Lung (tissue), 12 donors: Measurements from ENCODE around the gene XXYLT1. TPM values are rescaled to one million over a fixed set of nuclear protein-coding genes. Genes with fewer than 3 reads are reported as not detected.

ENCODE experiments used
- ATAC-seq: fragments of 200-7000 bp; cut with Tn5 transposase; one replicate; pipeline ENCODE4 v1.9.1; 2020; ENCODE audit warnings: moderate number of reproducible peaks; ENCODE audit not compliant: insufficient read depth, low FRiP score
- DNase-seq, 3 donors: peaks; one replicate each; pipeline ENCODE4 v3.0.0-alpha.2; 2013 to 2017
- H3K27ac ChIP-seq, 2 donors: one replicate each; pipeline ENCODE4 v1.5.1; 2013; ENCODE audit warnings: mild to moderate bottlenecking in 2 of 2, moderate library complexity in 2 of 2, control low read depth in 1 of 2, inconsistent platforms in 1 of 2, low read depth in 1 of 2, low read length in 1 of 2
- H3K27me3 ChIP-seq, 3 donors: one replicate each; pipeline ENCODE4 v1.5.1; 2013; ENCODE audit warnings: low read length in 2 of 3; ENCODE audit not compliant: control insufficient read depth in 3 of 3, insufficient read depth in 3 of 3
- H3K36me3 ChIP-seq, 4 donors: one replicate each; pipeline ENCODE4 v1.5.1; 2013; ENCODE audit warnings: low read length in 4 of 4, mild to moderate bottlenecking in 1 of 4, moderate library complexity in 1 of 4; ENCODE audit not compliant: control insufficient read depth in 4 of 4, insufficient read depth in 4 of 4
- H3K4me1 ChIP-seq, 5 donors: one replicate each; pipeline ENCODE4 v1.5.1; 2013; ENCODE audit warnings: low read length in 5 of 5, mild to moderate bottlenecking in 2 of 5, moderate library complexity in 1 of 5; ENCODE audit not compliant: control insufficient read depth in 5 of 5, insufficient read depth in 5 of 5
- H3K4me3 ChIP-seq: one replicate; pipeline ENCODE4 v1.5.1; 2013; ENCODE audit warnings: mild to moderate bottlenecking, control low read depth, moderate library complexity
- H3K9ac ChIP-seq, 2 donors: one replicate each; pipeline ENCODE4 v1.5.1; 2013; ENCODE audit warnings: low read length in 2 of 2, control low read depth in 1 of 2; ENCODE audit not compliant: insufficient read depth in 1 of 2
- H3K9me3 ChIP-seq, 4 donors: one replicate each; pipeline ENCODE4 v1.5.1; 2013; ENCODE audit warnings: low read length in 3 of 4, mild to moderate bottlenecking in 1 of 4, moderate library complexity in 1 of 4; ENCODE audit not compliant: control insufficient read depth in 4 of 4, insufficient read depth in 3 of 4
- WGBS, 2 donors: extraction: QIAGEN DNeasy Blood & Tissue Kit; methylation state at CpG; one replicate each; pipeline ENCODE4 v1.1.7; 2013; 5-methylcytosine and 5-hydroxymethylcytosine counted together
- polyA plus RNA-seq, 2 donors: library from polyadenylated mRNA; stranded (reverse); fragments of 200-250 nt; gene quantifications; one replicate each; pipeline ENCODE4 v1.2.1, GENCODE V29; 2013
- total RNA-seq, 2 donors: library from RNA; depleted of rRNA in 1 of 2; stranded (reverse); fragments of >200 nt in 1 of 2; gene quantifications; one replicate each; pipeline ENCODE4 v1.2.1, GENCODE V29; 2014 to 2021
- TF ChIP-seq, protein P1 (sequence below): IDR thresholded peaks from 2 replicates; pipeline ENCODE4 v1.5.1; 2012; ENCODE audit warnings: mild to moderate bottlenecking; ENCODE audit errors: control extremely low read depth, extremely low read depth
- donor health status: control.
- donor health status: control.
- donor health status: Bipolar disorder and iron deficiency.
- donor health status: healthy.
- donor health status: DM: yes; HTN: yes; CAD: no.

The XXYLT1 gene
- total and polyA plus RNA-seq, 4 donors = 4.7 to 15.4 (median 11.4) TPM

DNA sequence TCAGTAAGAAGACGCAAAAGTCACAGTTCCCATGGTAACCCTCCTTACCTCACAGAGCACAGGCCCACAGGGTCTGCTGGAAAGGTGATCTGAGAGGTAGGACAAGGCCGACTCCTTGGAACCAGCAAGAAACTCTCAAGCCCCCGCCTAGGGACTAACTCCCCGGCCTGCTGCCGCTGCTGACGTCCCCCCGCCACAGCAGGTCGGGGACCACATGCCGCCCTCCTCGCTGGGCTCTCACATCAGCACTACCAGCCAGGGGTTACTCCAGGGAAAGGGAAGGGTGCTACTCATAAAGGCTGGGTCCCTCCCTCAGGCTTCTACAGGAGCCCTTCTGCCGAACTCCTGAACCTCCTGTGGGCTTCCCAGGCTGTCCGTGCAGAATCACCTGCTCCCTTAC, 94.2 kb downstream of the XXYLT1 start:
- Histone ChIP-seq H3K36me3 (peaks cover 0 to 5% (median 0%) of the 10 kb centered on the region in 4 donors), H3K4me1 (peaks cover 7 to 35% (median 8%) of the 10 kb centered on the region in 5 donors), H3K4me3 (no peak overlapping the region), H3K27ac (no peak overlapping the region), H3K27me3 (no peaks in the 10 kb centered on the region), H3K9ac (no peak overlapping the region), H3K9me3 (no peaks in the 10 kb centered on the region)
- no peak for DNase-seq
- 97 to 98% methylated on average over 12 of the region's 12 CpGs for WGBS, 2 donors
- TF ChIP-seq, protein P1, sequence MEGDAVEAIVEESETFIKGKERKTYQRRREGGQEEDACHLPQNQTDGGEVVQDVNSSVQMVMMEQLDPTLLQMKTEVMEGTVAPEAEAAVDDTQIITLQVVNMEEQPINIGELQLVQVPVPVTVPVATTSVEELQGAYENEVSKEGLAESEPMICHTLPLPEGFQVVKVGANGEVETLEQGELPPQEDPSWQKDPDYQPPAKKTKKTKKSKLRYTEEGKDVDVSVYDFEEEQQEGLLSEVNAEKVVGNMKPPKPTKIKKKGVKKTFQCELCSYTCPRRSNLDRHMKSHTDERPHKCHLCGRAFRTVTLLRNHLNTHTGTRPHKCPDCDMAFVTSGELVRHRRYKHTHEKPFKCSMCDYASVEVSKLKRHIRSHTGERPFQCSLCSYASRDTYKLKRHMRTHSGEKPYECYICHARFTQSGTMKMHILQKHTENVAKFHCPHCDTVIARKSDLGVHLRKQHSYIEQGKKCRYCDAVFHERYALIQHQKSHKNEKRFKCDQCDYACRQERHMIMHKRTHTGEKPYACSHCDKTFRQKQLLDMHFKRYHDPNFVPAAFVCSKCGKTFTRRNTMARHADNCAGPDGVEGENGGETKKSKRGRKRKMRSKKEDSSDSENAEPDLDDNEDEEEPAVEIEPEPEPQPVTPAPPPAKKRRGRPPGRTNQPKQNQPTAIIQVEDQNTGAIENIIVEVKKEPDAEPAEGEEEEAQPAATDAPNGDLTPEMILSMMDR = no peak
- no peak for ATAC-seq

DNA sequence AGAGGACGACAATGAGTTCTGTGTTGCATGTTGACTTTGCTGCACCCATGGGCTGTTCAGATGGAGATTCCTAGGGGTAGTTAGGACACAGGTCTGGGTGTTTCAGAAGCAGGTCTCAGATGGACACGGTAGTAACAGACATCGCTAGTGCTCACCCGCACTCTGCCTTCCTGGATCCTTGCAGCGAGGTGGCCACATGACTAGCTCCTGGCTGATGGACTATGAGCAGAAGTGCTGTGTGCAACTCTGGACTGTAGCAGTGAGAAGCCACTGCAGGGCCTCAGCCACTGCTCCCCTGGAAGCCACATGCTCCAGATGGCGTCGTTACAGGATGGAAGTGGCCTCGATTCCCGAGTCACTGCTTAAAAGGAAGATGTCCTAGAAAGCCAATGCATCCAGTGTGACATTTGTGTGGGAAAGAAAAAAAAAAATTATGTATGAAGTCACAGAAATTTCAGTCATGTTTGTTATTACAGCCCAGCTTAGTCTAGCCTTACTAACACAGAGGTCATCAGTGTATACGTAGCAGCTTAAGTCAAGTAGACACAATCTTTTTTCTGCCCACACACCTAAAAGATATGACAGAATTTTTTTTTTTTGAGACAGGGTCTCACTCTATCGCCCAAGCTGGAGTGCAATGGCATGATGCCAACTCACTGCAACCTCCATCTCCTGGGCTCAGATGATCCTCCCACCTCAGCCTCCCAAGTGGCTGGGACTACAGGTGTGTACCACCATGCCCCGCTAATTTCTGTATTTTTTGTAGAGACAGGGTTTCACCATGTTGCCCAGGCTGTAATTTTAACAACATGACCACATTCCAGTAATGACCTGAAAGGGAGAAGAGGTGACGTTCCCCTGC, 95.3 kb downstream of the XXYLT1 start:
- TF ChIP-seq, protein P1 = no peak
- WGBS, 2 donors = 86 to 94% methylated on average over 13 of the region's 13 CpGs
- no peak overlapping the region for H3K9ac ChIP-seq
- peaks cover 0 to 5% (median 0%) of the 10 kb centered on the region in 4 donors for H3K36me3 ChIP-seq
- peaks cover 6 to 30% (median 10%) of the 10 kb centered on the region in 5 donors for H3K4me1 ChIP-seq
- no peaks in the 10 kb centered on the region for H3K27me3 ChIP-seq
- no peak overlapping the region for H3K27ac ChIP-seq
- H3K4me3 ChIP-seq = no peak overlapping the region
- H3K9me3 ChIP-seq = no peaks in the 10 kb centered on the region
- ATAC-seq (no peak), DNase-seq (no peak)

DNA sequence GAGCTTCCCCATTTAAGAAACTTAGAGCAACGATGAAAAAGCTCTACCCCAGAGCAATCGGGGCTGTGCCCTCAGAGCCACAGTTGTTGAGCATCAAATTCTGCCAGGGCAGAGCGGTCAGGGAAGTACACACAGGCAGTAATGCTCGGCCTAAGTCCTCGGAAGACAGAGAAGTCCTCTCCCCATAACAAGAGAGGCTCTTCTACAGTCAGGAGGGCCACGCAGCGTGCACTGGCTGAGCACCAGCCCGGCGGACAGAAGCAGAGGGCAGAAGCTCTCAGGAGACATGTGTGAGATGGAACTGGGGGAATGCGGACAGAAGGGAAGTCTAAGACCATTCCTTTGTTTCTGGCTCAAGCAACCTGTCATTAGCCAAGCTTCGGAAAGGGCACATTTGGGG, 95.9 kb downstream of the XXYLT1 start:
- Histone ChIP-seq H3K9ac (no peak overlapping the region), H3K4me3 (no peak overlapping the region), H3K27me3 (no peaks in the 10 kb centered on the region), H3K27ac (no peak overlapping the region), H3K36me3 (peaks cover 0 to 5% (median 0%) of the 10 kb centered on the region in 4 donors), H3K4me1 (peaks cover 3 to 23% (median 10%) of the 10 kb centered on the region in 5 donors), H3K9me3 (no peaks in the 10 kb centered on the region)
- no peak for ATAC-seq
- TF ChIP-seq, protein P1 = no peak
- no peak for DNase-seq
- 81 to 93% methylated on average over 11 of the region's 11 CpGs for WGBS, 2 donors
